Islet of Langerhans (tissue), 1 donor: ENCODE results near the gene GCGR.
A peak's percentile ranks its signal among the peaks of the same experiment; 100 is the strongest.

Experiments used
- FAIRE-seq: peaks from one replicate; lab custom pipeline; 2011; peaks lifted over from hg19 to GRCh38; lab: Jason Lieb, UNC

Gene GCGR

GRCh38 chr17:81811705-81812570 is 8.0 kb downstream of the GCGR start:
- no peak for FAIRE-seq

GRCh38 chr17:81812571-81813370 is 8.8 kb downstream of the GCGR start:
- FAIRE-seq, result no peak

GRCh38 chr17:81813371-81813684 is 9.4 kb downstream of the GCGR start:
- FAIRE-seq, result no peak

- no peak for FAIRE-seq
These were observed 10.1 kb downstream of the GCGR start for GRCh38 chr17:81813861-81814683.

- FAIRE-seq, result peak; percentile 88
These were observed 11.0 kb downstream of the GCGR start for GRCh38 chr17:81814748-81815645.

- no peak for FAIRE-seq
These were observed 11.7 kb downstream of the GCGR start for GRCh38 chr17:81815646-81815986.

- FAIRE-seq, result no peak
These were observed 13.8 kb downstream of the GCGR start for GRCh38 chr17:81817758-81818147.

GRCh38 chr17:81819708-81820107 is 15.8 kb downstream of the GCGR start:
- FAIRE-seq, result no peak

GRCh38 chr17:81821147-81821546 is 17.2 kb downstream of the GCGR start:
- FAIRE-seq, result no peak

- FAIRE-seq, result no peak
These were observed 17.8 kb downstream of the GCGR start for GRCh38 chr17:81821603-81822311.

- no peak for FAIRE-seq
These were observed 18.3 kb downstream of the GCGR start for GRCh38 chr17:81822312-81822637.

- FAIRE-seq, result no peak
These were observed 19.3 kb downstream of the GCGR start for GRCh38 chr17:81822996-81823819.

- FAIRE-seq, result no peak
These were observed 20.0 kb downstream of the GCGR start for GRCh38 chr17:81823820-81824550.

GRCh38 chr17:81824595-81824994 is 20.6 kb downstream of the GCGR start:
- no peak for FAIRE-seq

- no peak for FAIRE-seq
These were observed 22.0 kb downstream of the GCGR start for GRCh38 chr17:81825841-81826466.

GRCh38 chr17:81828656-81829055 is 24.7 kb downstream of the GCGR start:
- no peak for FAIRE-seq

- FAIRE-seq, result no peak
These were observed 25.9 kb downstream of the GCGR start for GRCh38 chr17:81829858-81830257.

GRCh38 chr17:81831563-81831956 is 27.6 kb downstream of the GCGR start:
- FAIRE-seq, result no peak

GRCh38 chr17:81831957-81832607 is 28.1 kb downstream of the GCGR start:
- no peak for FAIRE-seq
